ENCODE results near the gene FLNB.
A peak's percentile ranks its signal among the peaks of the same experiment; 100 is the strongest.

Gene FLNB

DNA sequence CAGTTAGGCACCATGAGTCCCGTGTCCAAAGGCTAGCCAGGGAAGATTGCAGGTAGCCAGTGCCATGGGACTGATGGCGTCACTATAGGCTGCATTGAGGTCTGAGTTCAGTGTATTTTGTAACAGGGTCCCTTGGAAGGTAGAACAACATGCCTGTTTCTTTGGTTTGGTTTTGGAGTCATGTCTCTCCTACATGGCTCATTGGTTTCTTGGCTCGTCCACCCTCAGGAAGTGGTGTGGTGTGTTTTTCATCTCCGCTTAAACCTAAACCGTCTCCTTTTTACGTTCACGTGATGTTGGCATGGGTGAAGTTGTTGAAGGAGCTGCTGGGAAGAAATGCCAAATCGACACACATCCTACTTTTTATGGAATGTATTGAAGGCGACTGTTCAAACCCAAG is 71.6 kb downstream of the FLNB start:
- no peak for DNase-seq

DNA sequence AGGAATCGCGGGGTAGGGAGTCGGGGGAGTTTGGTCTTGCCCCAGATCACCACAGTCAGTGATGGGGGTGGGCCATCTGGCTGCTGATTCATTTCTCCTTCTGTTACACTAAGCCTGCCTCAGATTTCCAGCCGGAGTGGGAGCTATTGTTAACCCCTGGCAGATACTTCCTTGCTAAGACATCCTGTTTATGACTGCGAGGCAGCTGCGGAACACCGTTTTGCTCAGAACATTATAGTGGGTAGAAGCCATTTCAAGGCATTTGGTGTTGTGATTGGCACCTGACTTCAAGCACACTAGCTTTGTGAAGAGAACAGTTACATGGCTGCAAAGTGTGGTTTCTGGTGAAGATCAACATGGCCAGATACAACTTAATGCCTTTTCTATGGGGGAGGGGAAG is 73.8 kb downstream of the FLNB start:
- peak in 1 of 2 experiments; percentile 31 for DNase-seq

DNA sequence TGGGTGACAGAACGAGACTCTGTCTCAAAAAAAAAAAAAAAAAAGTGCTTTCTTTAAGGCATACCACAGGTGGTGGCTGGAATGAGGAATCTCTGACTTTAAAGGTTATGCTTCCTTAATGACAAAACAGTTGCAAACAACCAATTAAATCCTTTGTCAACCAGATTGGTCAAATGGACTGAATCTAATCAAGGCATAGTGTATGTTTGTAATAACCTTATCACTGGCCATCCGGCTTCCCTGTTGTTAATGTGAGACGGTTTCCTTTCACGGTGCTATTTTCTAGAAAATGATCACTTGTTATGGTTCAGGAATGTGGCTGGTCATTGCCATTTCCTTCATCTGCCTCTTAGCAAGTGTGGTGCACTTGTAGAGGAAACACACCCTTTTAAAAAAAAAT is 75.9 kb downstream of the FLNB start:
- DNase-seq = no peak

DNA sequence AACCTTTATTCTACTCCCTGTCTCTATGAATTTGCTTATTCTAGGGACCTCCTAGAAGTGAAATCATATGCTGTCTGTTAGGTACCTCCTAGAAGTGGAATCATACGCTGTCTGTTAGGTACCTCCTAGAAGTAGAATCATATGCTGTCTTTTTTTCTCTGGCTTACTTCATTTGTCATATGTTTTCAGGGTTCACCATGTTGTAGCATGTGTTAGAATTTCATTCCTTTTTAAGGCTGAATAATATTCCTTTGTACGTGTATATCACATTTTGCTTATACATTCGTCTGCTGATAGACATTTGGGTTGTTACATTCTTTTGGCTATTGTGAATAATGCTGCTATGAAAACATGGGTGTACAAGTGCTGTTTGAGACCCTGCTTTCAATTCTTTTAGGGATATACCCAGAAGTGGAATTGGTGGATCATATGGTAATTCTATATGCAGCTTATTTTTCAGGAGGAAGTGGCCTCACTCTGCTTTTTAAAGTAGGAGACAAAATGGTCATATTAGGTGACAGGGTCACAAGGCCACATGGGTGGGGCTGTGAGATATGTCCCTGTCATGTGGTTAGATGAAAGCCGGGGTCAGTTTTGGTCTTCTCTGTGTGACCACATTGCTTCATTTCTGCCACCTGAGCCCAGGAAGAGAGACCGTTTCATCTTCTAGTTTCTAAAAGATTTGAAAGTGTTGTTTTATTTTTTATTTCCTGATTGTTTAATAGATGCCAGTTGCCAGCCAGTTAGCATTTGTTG is 76.7 kb downstream of the FLNB start:
- DNase-seq = no peak

GRCh38 chr3:58085616-58086015 is 77.4 kb downstream of the FLNB start:
- DNase-seq = no peak

- DNase-seq = no peak
These were observed 80.3 kb downstream of the FLNB start for GRCh38 chr3:58088501-58088900.

GRCh38 chr3:58090351-58090750 is 82.1 kb downstream of the FLNB start:
- no peak for DNase-seq

DNA sequence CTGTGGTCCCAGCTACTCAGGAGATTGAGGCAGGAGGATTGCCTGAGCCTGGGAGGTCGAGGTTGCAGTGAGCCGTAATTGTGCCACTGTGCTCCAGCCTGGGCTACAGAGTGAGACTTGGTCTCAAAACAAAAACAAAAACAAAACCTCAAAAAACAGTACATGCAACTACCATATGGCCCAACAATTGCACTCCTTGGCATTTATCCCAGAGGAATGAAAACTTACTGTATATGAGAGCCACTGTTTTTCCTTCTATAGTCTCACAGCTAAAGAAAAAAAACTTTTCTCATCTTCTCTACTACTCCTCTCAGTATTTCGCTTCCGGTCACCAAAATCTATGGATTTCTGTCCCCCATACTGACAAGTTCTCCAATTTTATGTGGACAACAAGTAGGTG is 84.3 kb downstream of the FLNB start:
- DNase-seq = no peak

GRCh38 chr3:58093574-58094195 is 85.5 kb downstream of the FLNB start:
- no peak for DNase-seq

DNA sequence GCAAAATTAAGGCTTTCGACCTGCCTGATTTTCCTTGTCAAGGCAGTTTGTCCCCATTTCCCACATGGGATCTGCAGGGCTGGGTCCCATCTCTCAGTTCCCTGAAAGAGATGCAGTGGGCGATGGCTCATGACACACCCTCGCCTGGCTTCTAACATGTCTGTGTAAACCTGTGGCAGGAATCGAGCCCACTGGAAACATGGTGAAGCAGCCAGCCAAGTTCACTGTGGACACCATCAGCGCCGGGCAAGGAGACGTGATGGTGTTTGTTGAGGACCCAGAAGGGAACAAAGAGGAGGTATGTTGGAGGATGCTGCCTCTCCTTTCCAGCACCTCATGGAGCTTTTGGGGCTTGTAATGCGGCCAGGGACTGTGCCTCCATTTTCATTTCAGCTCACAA is 86.4 kb downstream of the FLNB start:
- no peak for DNase-seq

- DNase-seq = no peak
These were observed 87.4 kb downstream of the FLNB start for GRCh38 chr3:58095603-58096138.

GRCh38 chr3:58098531-58098930 is 90.3 kb downstream of the FLNB start:
- no peak for DNase-seq

DNA sequence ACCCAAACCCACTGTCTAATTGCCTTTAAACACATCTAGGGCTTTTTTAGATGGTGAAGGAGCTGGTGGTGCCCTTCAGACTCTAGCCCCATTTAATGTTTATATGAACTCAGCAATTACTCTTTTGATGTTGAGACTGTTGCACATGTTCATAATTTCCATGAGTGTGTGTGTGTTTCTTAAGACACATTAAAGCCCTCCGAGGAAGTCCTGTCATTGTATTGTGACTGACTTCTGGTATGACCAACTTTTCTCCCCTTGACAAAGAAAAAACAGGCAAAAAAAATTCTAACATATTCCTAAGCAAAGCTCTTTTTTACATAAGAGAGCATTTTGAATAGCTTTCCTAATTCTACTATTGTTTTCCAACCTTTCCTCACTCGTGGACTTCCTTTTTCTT is 91.6 kb downstream of the FLNB start:
- DNase-seq = no peak

- DNase-seq = no peak
These were observed 93.5 kb downstream of the FLNB start for GRCh38 chr3:58101499-58102389.

GRCh38 chr3:58102390-58102750 is 94.1 kb downstream of the FLNB start:
- DNase-seq = no peak

DNA sequence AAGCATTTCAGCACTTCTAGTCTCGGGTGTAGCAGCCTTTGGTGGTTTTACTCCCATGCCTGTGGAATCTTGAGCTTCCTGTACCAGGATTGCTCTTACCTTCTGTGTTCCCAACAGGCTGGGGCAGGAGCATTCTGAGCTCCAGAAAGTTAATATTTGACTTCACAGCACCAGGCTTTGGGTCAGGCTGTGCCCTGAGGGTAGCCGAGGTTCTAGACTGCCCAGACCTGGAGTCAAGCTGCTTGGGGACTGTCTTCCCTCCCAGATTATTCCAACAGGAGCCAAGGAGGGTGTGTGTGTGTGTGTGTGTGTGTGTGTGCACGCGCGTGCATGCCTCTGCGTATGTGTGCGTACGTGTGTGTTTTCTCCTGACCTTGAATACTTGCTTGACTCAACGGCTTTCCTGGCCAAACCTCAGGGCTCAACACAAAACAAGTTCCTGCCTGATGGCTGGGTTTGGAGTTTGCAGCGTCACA is 94.8 kb downstream of the FLNB start:
- no peak for DNase-seq

GRCh38 chr3:58104151-58104550 is 95.9 kb downstream of the FLNB start:
- no peak for DNase-seq

GRCh38 chr3:58104712-58105111 is 96.5 kb downstream of the FLNB start:
- DNase-seq = no peak

DNA sequence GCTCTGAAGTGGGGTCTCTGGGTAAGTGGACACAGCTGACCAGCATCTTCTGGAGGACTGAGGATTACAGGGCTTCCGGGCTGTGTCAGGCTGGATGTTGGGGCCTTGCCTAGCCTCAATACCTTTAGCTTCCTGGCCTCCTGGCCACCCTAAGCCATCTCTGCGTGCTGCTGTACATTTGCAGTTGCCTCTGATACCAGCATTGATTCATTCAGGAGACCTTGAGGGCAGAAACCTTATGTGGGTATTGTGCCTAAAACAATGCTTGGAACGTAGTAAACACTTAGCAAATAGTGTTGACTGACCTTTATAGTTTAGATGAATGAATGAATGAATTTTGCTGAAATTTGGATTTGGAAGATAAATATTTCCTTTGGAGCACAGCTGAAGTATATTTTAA is 97.0 kb downstream of the FLNB start:
- DNase-seq = no peak

DNA sequence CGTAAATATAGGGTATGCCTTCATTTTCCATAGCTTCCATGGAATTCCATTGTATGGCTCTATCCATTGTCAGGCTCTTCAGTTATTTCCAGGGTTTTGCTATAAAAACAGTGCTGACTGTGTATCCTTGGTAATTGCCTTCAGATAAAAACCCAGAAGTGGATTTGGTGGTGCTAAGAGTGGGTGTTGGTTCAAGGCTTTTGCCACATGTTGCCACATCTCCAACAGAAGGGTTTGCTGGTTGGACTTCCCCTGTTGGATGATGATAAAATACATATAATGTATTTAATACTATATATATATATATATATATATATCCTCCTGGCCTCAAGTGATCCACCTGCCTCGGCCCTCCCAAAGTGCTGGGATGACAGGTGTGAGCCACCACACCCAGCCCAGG is 97.8 kb downstream of the FLNB start:
- no peak for DNase-seq

DNA sequence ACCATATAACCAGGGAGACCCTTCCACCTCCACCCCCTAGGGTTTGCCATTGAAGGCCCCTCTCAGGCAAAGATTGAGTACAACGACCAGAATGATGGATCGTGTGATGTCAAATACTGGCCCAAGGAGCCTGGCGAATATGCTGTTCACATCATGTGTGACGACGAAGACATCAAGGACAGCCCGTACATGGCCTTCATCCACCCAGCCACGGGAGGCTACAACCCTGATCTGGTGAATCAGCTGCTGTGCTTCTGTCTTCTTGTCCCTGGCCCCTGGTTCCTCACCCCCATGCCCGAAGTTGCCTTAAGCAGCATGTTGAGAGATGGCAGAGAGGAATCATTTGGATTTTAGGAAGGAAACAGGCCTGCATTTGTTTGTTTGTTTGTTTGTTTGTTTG is 98.4 kb downstream of the FLNB start:
- no peak for DNase-seq

GRCh38 chr3:58107597-58107996 is 99.4 kb downstream of the FLNB start:
- no peak for DNase-seq

DNA sequence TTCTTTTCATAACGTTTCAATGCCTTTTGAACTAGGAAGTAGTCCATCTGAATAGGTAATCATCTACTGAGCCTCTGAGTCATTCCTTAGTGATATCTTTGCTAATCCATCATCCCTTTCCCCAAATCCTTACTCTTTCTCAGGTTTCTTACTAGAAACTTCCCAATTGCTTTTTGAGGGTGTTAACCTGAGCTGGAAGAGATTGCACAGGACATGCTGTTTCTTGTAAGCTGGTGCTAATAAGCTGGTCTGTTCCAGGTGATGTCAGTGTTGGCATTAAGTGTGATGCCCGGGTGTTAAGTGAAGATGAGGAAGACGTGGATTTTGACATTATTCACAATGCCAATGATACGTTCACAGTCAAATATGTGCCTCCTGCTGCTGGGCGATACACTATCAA is 101.5 kb downstream of the FLNB start:
- DNase-seq = no peak
